BLaER1 (cell line): ENCODE data around the gene TBX4.

Source experiments
- H3K27ac ChIP-seq: shearing (Covaris generic); formaldehyde crosslinking; 2 replicates; pipeline ENCODE4 v1.8.1; 2022
- H3K27me3 ChIP-seq: shearing (Covaris generic); formaldehyde crosslinking; 2 replicates; pipeline ENCODE4 v1.8.1; 2022
- H3K36me3 ChIP-seq: shearing (Covaris generic); formaldehyde crosslinking; 2 replicates; pipeline ENCODE4 v1.8.1; 2022
- H3K4me1 ChIP-seq: shearing (Covaris generic); formaldehyde crosslinking; 2 replicates; pipeline ENCODE4 v1.8.1; 2022
- H3K4me2 ChIP-seq: shearing (Covaris generic); formaldehyde crosslinking; 2 replicates; pipeline ENCODE4 v1.8.1; 2022
- H3K4me3 ChIP-seq: shearing (Covaris generic); formaldehyde crosslinking; 2 replicates; pipeline ENCODE4 v1.8.1; 2022
- H3K9ac ChIP-seq: shearing (Covaris generic); formaldehyde crosslinking; 2 replicates; pipeline ENCODE4 v1.8.1; 2022
- H3K9me3 ChIP-seq: shearing (Covaris generic); formaldehyde crosslinking; 2 replicates; pipeline ENCODE4 v1.8.1; 2022
- H4K20me1 ChIP-seq: shearing (Covaris generic); formaldehyde crosslinking; 2 replicates; pipeline ENCODE4 v1.8.1; 2022
- Cebpa-rat ChIP-seq: shearing (Covaris generic); IDR thresholded peaks from 2 replicates; pipeline ENCODE4 v1.8.1; 2022

TBX4 gene

DNA sequence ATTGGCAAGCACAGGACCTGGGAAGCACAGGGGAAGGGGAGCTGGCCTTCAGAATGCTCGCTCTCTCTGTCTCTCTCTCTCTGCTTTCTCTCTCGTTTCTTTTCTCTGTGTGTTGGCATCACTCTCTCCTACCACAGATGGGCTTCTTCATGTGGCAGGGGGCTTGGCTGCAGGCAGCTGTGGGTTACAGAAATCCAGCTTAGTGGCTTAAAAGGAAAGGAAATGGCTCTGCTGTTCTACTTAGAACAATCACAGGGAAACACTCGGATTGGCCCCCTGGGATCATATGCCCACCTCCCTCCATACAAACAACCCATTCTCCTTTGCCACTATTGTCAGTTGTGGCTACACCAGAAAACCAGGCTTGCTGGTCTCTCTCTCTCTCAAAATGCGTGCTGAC, 32.2 kb upstream of the TBX4 start:
- no peak overlapping the region for H3K4me2 ChIP-seq
- TF ChIP-seq Cebpa-rat = no peak
- no peaks in the 10 kb centered on the region; the same call in 1 of the 2 replicates for H3K27me3 ChIP-seq
- no peaks in the 10 kb centered on the region for H3K36me3 ChIP-seq
- no peaks in the 10 kb centered on the region for H4K20me1 ChIP-seq
- peaks cover 14% of the 10 kb centered on the region for H3K4me1 ChIP-seq
- no peak overlapping the region for H3K9ac ChIP-seq
- no peak overlapping the region for H3K27ac ChIP-seq
- H3K4me3 ChIP-seq = no peak overlapping the region
- H3K9me3 ChIP-seq = no peaks in the 10 kb centered on the region

DNA sequence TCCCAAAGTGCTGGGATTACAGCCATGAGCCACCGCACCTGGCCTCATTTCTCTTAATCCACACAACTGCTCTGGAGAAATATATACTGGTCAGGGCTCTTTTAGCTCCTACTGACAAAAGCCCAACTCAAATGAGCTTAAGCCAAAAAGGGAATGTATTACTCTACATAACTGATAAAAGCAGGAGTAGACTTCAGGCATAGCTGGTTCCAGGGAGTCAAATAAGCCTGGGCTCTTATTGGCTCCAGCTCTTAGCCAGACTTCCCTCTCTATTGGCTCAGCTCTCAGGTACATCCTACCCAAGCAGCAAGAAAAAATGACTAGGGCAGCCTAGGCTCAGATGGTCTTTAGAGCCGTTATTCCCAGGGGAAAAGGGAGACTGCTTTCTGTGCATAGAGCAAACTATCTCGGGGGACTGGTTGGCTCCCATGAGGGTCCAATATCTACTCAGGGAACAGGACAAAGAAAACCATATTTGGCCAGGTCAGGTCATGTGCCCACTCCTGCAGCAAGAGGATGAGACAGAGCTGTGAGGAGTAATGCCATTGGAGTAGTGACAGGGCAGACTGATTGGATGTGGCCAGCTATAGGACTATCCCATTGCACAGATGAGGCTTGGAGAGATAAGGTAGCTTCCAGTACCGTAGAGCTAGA, 31.4 kb upstream of the TBX4 start:
- H3K9ac ChIP-seq = no peak overlapping the region
- H4K20me1 ChIP-seq = no peaks in the 10 kb centered on the region
- no peak for TF ChIP-seq Cebpa-rat
- H3K4me1 ChIP-seq = peaks cover 10% of the 10 kb centered on the region
- H3K27ac ChIP-seq = no peak overlapping the region
- no peak overlapping the region for H3K4me2 ChIP-seq
- H3K27me3 ChIP-seq = no peaks in the 10 kb centered on the region; the same call in 1 of the 2 replicates
- H3K4me3 ChIP-seq = no peak overlapping the region
- H3K9me3 ChIP-seq = no peaks in the 10 kb centered on the region
- H3K36me3 ChIP-seq = no peaks in the 10 kb centered on the region

DNA sequence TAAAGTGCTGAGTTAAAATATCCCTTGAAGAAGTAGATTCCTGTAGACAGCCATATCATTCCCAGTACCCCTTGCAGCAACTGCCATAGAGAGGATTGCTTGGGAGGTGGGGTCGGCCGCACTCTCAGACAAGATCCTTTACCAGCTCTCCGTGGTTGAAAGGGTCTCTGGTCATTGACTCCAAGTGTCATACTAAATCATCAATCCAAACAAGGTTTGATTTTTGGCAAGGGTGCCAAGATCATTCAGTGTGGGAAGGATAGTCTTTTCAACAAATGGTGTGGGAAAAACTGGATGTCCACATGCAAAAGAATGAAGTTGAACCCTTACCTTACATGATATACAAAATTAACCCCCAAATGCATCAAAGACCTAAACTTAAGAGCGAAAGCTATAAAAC, 30.8 kb upstream of the TBX4 start:
- Histone ChIP-seq H3K4me1 (peaks cover 5% of the 10 kb centered on the region), H4K20me1 (no peaks in the 10 kb centered on the region), H3K27ac (no peak overlapping the region), H3K36me3 (no peaks in the 10 kb centered on the region), H3K4me2 (no peak overlapping the region), H3K9ac (no peak overlapping the region), H3K4me3 (no peak overlapping the region), H3K9me3 (no peaks in the 10 kb centered on the region), H3K27me3 (no peaks in the 10 kb centered on the region; the same call in 1 of the 2 replicates)
- TF ChIP-seq Cebpa-rat = no peak

DNA sequence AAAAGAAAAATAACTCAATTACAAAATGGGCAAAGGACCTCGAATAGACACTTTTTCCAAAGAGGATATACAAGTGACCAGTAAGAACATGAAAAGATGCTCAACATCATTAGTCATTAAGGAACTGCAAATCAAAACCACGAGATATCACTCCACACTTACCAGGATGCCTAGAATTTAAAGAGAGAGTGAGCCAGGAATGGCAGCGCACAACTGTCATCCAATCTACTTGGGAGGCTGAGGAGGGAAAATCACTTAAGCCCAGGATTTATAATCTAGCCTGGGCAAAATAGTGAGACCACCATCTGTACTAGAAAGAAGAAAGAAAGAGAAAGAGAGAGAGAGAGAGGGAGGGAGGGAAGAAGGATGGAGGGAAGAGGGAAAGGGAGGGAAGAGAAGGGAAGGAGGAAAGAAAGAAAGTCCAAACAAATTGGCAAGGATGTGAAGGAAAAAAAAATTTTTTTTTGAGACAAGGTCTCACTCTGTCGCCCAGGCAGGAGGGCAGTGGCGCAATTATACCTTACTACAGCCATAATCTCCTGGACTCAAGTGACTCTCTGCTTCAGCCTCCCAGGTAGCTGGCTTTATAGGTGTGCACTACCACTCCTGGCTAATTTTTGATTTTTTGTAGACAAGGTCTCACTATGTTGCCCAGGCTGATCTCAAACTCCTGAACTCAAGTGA, 30.0 kb upstream of the TBX4 start:
- Histone ChIP-seq H3K9ac (no peak overlapping the region), H4K20me1 (no peaks in the 10 kb centered on the region), H3K9me3 (no peaks in the 10 kb centered on the region), H3K27me3 (no peaks in the 10 kb centered on the region; the same call in 1 of the 2 replicates), H3K36me3 (no peaks in the 10 kb centered on the region), H3K4me3 (no peak overlapping the region), H3K4me1 (no peaks in the 10 kb centered on the region), H3K4me2 (no peak overlapping the region), H3K27ac (no peak overlapping the region)
- no peak for TF ChIP-seq Cebpa-rat

- Histone ChIP-seq H3K27ac (no peak overlapping the region), H3K9me3 (no peaks in the 10 kb centered on the region), H4K20me1 (no peaks in the 10 kb centered on the region), H3K36me3 (no peaks in the 10 kb centered on the region), H3K27me3 (no peaks in the 10 kb centered on the region; the same call in 1 of the 2 replicates), H3K4me2 (no peak overlapping the region), H3K9ac (no peak overlapping the region), H3K4me3 (no peak overlapping the region), H3K4me1 (no peaks in the 10 kb centered on the region)
- TF ChIP-seq Cebpa-rat = no peak
These were observed 29.4 kb upstream of the TBX4 start for GRCh38 chr17:61422869-61423268.

DNA sequence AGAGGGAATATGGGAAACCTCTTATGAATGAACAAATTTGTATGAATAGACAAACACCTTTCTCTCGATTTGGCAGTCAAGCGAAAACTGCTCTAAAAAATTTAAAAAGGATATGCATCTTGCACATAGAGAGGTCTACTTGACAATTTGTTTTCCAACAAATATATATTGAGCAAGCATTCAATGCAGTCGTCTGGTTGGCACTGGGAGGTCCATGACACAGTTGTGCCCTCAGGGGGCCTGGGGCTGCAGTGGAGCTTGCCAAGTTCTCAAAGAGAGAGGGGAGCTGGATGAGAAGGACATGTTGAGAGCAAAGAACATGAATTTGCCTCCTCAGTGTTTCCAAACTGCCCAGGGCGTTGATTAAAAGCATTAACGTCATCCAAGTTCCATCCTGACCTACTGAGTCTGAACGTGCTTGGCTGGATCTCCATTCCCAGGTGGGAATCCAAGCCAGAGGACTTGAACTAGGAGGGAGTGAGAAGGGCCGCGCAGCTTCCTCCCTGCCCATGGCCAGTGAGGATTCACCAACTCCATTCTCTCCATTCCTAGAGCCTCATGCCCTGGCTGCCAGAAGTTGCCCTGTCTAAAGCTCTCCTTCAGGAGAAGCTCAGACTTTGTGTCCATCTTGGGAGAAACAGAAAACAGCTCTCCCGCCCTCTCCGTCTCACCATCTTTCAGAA, 28.1 kb upstream of the TBX4 start:
- no peak for TF ChIP-seq Cebpa-rat
- no peaks in the 10 kb centered on the region for H3K36me3 ChIP-seq
- no peaks in the 10 kb centered on the region; the same call in 1 of the 2 replicates for H3K27me3 ChIP-seq
- no peaks in the 10 kb centered on the region for H3K9me3 ChIP-seq
- no peak overlapping the region for H3K4me3 ChIP-seq
- no peak overlapping the region for H3K4me2 ChIP-seq
- H3K27ac ChIP-seq = no peak overlapping the region
- H4K20me1 ChIP-seq = no peaks in the 10 kb centered on the region
- H3K9ac ChIP-seq = no peak overlapping the region
- H3K4me1 ChIP-seq = no peaks in the 10 kb centered on the region

- no peaks in the 10 kb centered on the region for H3K27me3 ChIP-seq
- H3K4me1 ChIP-seq = no peaks in the 10 kb centered on the region
- no peak for TF ChIP-seq Cebpa-rat
- H4K20me1 ChIP-seq = no peaks in the 10 kb centered on the region
- no peak overlapping the region for H3K27ac ChIP-seq
- H3K4me3 ChIP-seq = no peak overlapping the region
- H3K9ac ChIP-seq = no peak overlapping the region
- H3K36me3 ChIP-seq = no peaks in the 10 kb centered on the region
- no peaks in the 10 kb centered on the region for H3K9me3 ChIP-seq
- no peak overlapping the region for H3K4me2 ChIP-seq
These were observed 26.3 kb upstream of the TBX4 start for GRCh38 chr17:61425682-61426481.

DNA sequence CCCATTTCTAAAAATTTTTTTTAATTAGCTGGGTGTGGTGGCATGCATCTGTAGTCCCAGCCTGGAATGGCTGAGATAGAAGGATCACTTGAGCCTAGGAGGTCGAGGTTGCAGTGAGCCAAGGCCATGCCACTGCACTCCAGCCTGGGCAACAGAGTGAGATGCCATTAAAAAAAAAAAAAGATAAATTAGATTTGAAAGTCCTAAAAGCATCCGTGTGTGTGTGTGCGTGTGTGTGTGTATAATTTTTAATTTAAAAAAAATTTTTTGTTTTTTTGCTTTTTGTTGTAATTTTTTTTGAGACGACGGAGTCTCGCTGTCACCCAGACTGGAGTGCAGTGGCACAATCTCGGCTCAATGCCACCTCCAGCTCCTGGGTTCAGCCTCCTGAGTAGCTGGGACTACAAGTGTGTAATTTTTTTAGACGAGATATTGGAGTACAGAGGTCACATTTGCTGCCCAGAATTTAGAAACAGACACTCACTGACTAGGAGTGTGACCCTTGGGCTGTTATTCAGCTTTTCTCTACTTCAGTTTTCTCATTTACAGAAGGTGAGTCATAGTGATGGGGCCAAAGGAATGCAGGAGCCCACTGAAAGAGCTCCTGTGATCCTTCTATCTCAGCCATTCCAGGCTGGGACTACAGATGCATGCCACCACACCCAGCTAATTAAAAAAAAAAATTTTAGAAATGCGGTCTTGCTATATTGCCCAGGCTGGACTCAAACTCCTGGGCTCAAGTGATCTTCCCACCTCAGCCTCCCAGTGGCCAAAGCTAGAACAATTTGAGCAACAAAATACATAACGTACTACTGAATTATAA, 25.5 kb upstream of the TBX4 start:
- Histone ChIP-seq H4K20me1 (no peaks in the 10 kb centered on the region), H3K27ac (no peak overlapping the region), H3K9me3 (no peaks in the 10 kb centered on the region), H3K4me1 (no peaks in the 10 kb centered on the region), H3K4me2 (no peak overlapping the region), H3K4me3 (no peak overlapping the region), H3K27me3 (no peaks in the 10 kb centered on the region), H3K9ac (no peak overlapping the region), H3K36me3 (no peaks in the 10 kb centered on the region)
- no peak for TF ChIP-seq Cebpa-rat

DNA sequence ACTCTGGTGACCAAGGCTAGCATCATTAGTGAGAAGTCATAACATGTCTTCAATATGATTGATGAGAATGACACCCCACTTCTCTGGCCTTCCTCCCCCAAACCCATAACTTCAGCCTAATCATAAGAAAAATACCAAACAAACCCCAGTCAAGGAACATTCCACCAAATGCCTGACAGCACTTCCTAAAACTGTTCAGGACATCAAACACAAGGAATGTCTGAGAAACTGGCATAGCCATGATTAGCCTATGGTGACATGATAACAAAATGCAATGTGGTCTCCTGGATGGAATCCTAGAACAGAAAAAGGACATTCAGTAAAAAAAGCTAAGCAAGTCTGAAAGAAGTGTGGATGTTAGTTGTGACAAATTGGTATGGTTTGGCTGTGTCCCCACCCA, 24.7 kb upstream of the TBX4 start:
- Histone ChIP-seq H3K27ac (no peak overlapping the region), H4K20me1 (no peaks in the 10 kb centered on the region), H3K4me1 (no peaks in the 10 kb centered on the region), H3K9me3 (no peaks in the 10 kb centered on the region), H3K4me3 (no peak overlapping the region), H3K36me3 (no peaks in the 10 kb centered on the region), H3K4me2 (no peak overlapping the region), H3K27me3 (no peaks in the 10 kb centered on the region), H3K9ac (no peak overlapping the region)
- TF ChIP-seq Cebpa-rat = no peak
